GM12872 (cell line): ENCODE results near the gene LRRC23.

ENCODE experiments used
- CTCF ChIP-seq: IDR thresholded peaks from 3 replicates; pipeline ENCODE4 v1.5.1; 2011; ENCODE audit warnings: low read depth, mild to moderate bottlenecking, low read length, moderate library complexity; ENCODE audit not compliant: insufficient read depth

LRRC23 gene

DNA sequence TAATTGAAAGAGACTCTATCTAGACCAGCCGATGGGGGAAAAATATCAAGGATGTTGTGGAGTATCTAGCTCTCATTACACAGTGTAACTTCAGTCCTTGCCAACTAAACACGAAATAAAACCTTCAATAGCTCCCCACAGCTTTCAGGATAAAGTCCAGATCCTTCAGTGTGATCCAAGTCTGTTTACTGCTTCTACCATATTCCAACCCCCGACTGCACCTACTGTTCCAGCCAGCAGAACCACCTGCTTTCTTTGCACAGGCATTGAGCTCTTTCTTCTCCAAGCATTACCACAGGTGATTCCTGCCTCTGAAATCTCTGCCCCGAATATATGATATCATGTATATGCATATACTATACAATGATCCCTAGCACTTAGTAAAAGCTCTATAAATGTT is 2.2 kb upstream of the LRRC23 start:
- TF ChIP-seq CTCF = no peak

DNA sequence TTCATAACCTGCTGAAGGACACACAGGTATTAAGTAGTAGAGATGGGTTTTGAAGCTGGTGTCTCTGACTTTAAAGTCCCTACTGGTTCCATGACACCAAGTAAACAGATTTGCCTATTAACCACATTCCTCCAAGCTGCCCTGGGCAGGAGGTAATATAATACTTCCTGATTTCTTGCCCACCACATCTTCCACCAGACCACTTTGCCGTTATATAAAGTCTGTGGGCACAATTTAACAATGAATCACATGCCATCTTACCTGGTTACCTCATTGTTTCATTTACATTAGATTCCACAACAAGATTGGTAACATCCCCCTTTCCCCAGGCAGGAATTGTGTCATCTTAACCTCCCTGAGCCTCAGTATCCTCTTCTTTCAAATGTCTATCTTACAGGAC is 900 bp upstream of the LRRC23 start:
- no peak for TF ChIP-seq CTCF

DNA sequence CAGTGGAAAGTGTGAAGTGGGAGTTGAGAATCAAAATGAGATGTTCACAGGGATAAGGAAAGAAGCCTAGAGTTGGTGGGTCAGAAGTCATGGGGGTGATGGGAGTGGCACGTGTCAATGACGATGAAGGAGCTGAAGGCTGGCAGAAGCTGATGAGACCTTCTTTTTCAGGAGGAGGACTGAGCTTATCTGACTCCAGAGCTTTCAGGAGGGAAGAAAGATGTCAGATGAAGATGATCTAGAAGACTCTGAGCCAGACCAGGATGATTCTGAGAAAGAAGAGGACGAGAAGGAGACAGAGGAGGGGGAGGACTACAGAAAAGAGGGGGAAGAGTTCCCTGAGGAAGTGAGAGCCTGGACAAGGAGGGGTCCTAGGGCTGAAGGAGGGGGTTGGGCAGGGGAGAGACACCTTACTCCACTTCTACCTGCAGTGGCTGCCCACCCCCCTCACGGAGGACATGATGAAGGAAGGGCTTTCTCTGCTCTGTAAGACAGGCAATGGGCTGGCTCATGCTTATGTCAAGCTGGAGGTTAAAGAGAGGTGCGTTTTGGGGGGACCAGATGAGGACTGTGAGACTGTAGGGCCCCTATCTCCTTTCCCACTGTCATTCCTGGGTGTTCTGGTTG is 905 bp downstream of the LRRC23 start:
- TF ChIP-seq CTCF = no peak

DNA sequence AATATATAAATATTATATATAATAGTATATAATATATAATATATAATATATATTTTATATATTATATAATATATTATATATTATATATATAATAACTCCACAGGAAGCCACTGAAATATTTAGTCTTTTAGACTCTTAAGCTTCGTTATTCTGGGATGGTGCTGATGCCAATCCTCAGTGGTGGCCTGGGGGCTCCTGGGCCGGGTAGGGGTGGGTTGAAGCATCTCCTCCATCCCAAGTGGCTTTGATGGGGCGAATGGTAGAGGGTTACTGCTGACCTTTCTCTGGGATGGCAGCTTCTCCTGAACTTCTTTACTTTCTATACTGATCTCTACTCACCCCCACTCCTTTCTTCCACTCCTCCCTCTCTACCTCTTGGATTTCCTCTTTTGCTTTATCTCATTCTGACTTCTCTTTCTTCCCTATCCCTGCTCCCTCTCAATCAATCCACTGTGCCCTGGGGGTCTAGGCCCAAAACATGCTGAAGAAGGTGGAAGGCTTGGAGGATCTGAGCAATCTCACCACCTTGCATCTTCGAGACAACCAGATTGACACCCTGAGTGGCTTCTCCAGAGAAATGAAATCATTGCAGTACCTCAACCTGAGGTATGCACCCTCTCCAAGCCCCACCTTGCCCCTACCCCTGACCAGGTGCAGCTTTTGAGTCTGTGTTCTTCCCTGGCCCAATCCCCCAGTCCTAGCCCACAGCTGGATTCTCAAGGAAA is 5.0 kb downstream of the LRRC23 start:
- no peak for TF ChIP-seq CTCF

GRCh38 chr12:6912164-6912935 is 7.7 kb downstream of the LRRC23 start:
- no peak for TF ChIP-seq CTCF

DNA sequence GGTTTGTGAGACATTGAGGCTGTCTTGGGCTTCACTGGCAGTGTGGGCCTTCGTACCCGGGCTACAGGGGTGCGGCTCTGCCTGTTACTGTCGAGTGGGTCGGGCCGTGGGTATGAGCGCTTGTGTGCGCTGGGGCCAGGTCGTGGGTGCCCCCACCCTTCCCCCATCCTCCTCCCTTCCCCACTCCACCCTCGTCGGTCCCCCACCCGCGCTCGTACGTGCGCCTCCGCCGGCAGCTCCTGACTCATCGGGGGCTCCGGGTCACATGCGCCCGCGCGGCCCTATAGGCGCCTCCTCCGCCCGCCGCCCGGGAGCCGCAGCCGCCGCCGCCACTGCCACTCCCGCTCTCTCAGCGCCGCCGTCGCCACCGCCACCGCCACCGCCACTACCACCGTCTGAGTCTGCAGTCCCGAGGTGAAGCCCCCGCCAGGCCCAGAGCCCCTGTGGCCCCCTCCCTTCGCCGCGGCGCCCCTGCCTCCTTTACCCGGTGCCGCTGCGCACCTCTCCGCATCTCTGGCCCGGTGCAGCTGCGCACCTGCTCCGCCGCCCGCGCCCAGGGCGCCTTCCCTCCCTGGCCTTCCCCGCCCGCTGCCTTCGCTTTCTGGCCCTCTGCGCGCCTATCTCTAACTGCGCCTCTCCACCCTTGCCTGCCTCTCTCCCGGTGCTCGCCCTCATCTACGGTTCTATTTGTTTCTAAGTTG is 9.8 kb downstream of the LRRC23 start, which contains the start of gene ENO2:
TSS of gene ENO2 (plus strand) at position 335 of the 701 bp plus-strand sequence. CDS start 1,253 bp downstream, outside the sequence.
- TF ChIP-seq CTCF = no peak
